HG03460 (cell line): ENCODE results near the gene FAHD2B.
A peak's percentile ranks its signal among the peaks of the same experiment; 100 is the strongest.
"Not testable (repeated sequence)": the region's sequence is repeated elsewhere in the genome, so short reads cannot be mapped to it uniquely, and the experiment has no call there.

Experiments used
- ATAC-seq: cut with Tn5 transposase; IDR thresholded peaks from one replicate; pipeline ENCODE4 v1.9.1; 2021; ENCODE audit not compliant: unreplicated experiment

The FAHD2B gene, protein sequence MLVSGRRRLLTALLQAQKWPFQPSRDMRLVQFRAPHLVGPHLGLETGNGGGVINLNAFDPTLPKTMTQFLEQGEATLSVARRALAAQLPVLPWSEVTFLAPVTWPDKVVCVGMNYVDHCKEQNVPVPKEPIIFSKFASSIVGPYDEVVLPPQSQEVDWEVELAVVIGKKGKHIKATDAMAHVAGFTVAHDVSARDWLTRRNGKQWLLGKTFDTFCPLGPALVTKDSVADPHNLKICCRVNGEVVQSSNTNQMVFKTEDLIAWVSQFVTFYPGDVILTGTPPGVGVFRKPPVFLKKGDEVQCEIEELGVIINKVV

GRCh38 chr2:97094772-97095611, at the start of gene FAHD2B:
TSS of gene FAHD2B (minus strand) at chr2:97094882. CDS start at chr2:97091706, 3,176 bp downstream.
- peak; percentile 83 for ATAC-seq

DNA sequence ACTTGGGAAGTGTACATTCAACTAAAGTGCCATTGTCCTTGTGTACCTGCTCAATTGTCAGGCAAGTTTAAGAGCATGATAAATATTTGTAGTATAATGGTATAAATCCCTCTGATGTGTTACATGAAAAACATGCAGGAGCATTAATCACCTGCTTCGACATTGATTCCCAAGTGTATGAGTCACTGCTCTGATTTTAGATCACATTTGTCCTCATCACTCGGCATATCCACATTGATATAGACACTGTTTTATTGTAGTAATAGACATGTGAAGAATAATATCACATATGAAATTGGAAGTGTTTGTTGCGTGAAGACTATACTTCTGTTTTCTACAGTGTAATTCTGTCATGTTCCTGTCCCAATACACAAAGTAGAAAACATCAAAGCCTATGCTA, 49.3 kb upstream of the FAHD2B start:
- ATAC-seq: not testable (repeated sequence)

DNA sequence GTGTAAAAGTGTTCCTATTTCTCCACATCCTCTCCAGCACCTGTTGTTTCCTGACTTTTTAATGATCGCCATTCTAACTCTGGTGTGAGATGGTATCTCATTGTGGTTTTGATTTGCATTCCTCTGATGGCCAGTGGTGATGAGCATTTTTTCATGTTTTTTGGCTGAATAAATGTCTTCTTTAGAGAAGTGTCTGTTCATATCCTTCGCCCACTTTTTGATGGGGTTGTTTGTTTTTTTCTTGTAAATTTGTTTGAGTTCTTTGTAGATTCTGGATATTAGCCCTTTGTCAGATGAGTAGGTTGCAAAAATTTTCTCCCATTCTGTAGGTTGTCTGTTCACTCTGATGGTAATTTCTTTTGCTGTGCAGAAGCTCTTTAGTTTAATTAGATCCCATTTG, 34.4 kb upstream of the FAHD2B start:
- ATAC-seq: not testable (repeated sequence)

- not testable (repeated sequence) for ATAC-seq
These were observed 19.2 kb upstream of the FAHD2B start for GRCh38 chr2:97113882-97114255.

DNA sequence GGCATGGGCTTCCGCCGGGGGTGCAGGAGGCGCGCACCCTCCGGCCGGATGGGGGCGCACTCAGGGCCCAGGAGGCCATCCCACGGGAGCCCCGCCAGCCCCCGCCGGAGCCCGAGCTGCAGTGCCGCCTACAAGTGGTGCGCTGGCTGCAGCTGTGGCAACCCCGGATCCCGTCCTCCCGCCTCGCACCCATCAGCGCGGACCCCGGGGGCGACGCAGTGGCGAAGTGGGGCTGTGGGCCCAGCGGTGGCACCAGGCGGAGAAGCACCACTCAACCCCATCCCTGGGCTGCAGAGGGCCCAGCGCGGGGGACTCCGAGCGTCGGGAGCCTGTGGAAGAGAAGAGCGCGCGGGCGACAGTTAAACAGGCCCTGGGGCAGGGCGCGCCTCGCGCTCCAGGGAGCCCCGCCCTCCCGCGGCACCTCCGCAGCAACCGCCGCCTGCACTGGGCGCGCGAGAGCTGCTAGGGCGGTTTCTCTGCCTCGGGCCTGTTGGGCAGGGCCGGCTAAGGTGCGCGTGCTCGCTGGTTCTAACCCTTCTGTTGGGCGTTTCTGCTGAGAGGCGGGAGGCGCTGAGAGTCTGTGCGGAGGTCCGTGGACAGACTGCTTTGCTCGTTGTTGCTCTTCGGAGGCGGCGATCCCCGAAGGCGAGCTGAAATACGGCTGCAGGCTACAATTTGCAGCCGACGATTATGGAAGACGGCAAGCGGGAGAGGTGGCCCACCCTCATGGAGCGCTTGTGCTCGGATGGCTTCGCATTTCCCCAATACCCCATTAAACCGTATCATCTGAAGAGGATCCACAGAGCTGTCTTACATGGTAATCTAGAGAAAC, 18.6 kb upstream of the FAHD2B start, which contains the start of gene ANKRD36:
TSS of gene ANKRD36 (plus strand) at position 104 of the 832 bp plus-strand sequence. CDS start at position 691, 587 bp downstream.
- peak; percentile 89 for ATAC-seq

GRCh38 chr2:97112320-97113049, 17.8 kb upstream of the FAHD2B start:
- not testable (repeated sequence) for ATAC-seq

GRCh38 chr2:97111246-97111645, 16.6 kb upstream of the FAHD2B start:
- not testable (repeated sequence) for ATAC-seq

DNA sequence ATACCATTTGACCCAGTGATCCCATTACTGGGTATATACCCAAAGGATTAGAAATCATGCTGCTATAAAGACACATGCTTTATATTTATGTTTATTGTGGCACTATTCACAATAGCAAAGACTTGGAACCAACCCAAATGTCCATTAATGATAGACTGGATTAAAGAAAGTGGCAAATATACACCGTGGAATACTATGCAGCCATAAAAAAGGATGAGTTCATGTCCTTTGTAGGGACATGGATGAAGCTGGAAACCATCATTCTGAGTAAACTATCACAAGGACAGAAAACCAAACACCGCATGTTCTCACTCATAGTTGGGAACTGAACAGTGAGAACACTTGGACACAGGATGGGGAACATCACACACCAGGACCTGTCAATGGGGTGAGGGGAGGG, 12.2 kb upstream of the FAHD2B start:
- ATAC-seq: not testable (repeated sequence)

GRCh38 chr2:97098786-97099372, 4.2 kb upstream of the FAHD2B start:
- not testable (repeated sequence) for ATAC-seq

- ATAC-seq: no peak
These were observed 979 bp upstream of the FAHD2B start for GRCh38 chr2:97095661-97096060.

- peak; percentile 37 for ATAC-seq
These were observed 505 bp downstream of the FAHD2B start for GRCh38 chr2:97093983-97094771.

DNA sequence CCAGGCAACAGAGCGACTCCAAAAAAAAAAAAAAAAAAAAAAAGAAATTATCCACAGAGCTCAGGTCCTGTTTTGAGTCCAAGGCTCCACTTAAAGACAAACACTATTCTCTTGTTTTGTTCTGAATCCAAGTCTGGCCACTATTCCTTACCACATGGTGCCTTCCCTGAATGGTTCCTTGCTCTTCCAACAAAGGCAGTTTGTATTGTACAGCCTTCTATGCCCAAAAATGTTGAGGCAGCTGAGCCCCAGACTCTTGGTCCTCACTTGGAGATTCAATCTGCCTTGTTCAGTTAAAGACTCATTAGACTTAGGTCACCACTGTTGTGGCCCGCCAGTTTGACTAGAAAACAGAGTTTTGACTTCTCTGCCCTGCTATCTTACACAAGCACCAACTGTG, 1.7 kb downstream of the FAHD2B start:
- ATAC-seq: not testable (repeated sequence)

- not testable (repeated sequence) for ATAC-seq
These were observed 6.0 kb downstream of the FAHD2B start for GRCh38 chr2:97088706-97089105.

DNA sequence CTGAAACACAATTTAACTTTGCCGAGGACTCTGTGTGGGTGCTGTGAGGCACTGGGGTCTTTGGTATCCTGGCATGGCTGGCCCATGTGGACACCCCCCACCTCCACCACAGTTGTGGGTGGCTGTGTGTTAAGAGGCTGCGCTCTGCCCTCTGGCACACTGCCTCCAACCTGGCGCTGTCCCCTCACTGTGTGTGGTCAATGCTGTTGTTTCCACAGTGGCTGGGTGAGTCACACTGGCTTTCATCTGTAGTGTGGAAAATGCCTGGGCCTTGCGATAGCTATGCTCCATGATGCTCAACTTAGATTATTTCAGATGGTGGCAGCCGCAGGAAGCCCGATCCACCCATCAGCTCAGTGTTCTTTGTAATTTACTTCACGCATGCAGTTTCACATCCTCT, 9.6 kb downstream of the FAHD2B start:
- ATAC-seq: not testable (repeated sequence)

DNA sequence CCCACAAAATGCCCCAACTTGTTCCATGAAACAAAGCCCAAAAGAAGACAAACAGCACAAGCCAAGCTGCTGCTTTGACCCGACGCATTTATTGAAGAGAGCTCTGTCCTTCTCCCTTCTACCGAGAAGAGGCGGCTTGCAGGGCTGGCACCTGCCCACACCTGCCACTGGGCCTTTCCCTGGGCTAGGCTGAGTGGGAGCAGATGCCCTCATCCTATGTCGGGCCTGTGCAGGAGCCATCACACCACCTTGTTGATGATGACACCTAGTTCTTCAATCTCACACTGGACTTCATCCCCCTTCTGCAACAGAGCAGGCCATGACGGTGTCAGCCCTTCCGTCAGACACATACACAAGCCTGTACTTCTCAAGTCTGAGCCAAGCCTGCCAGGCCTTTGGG, 11.2 kb downstream of the FAHD2B start:
- ATAC-seq: not testable (repeated sequence)

DNA sequence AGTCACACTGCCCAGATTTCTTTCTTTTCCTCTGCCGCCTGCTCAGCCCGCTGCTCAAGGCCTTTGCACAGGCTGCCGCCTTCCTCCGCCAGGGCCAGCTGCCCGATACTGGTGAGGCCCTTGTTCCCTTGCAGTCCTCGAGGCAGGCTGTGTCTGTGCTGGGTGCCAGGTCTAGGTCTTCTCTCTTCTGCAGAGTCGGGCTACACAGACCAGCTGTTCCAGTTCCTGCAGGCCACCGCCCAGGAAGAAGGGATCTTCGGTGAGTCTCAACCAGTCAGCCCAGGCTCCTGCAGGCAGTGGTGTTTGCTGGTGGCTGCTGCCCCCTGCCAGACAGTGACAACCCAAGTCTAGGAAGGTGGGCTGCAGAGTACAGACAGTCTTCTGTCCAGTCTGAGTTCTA, 12.5 kb downstream of the FAHD2B start:
- ATAC-seq: not testable (repeated sequence)

DNA sequence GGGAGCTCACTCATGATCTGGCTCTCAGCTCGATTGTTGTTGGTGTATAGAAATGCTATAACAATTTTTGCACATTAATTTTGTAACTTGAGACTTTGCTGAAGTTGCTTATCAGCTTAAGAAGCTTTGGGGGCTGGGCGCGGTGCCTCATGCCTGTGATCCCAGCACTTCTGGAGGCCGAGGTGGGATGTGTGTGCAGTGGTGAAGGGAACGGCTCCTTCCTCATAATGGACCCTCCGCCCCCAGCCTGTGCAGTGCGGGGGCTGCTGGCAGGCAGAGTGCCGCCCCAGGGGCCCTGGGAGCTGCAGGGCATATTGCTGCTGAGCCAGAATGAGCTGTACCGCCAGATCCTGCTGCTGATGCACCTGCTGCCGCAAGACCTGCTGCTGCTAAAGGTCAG, 13.8 kb downstream of the FAHD2B start:
- not testable (repeated sequence) for ATAC-seq

GRCh38 chr2:97077213-97077612, 17.5 kb downstream of the FAHD2B start:
- not testable (repeated sequence) for ATAC-seq

- ATAC-seq: not testable (repeated sequence)
These were observed 23.8 kb downstream of the FAHD2B start for GRCh38 chr2:97070915-97071314.
